D341Med (cell line): ENCODE measurements around the gene DUSP11.
"Not testable (repeated sequence)": the region's sequence is repeated elsewhere in the genome, so short reads cannot be mapped to it uniquely, and the experiment has no call there.

Experiments used
- DNase-seq: peaks from one replicate; pipeline ENCODE4 v3.0.0; 2012; ENCODE audit warnings: low spot score

The DUSP11 gene

DNA sequence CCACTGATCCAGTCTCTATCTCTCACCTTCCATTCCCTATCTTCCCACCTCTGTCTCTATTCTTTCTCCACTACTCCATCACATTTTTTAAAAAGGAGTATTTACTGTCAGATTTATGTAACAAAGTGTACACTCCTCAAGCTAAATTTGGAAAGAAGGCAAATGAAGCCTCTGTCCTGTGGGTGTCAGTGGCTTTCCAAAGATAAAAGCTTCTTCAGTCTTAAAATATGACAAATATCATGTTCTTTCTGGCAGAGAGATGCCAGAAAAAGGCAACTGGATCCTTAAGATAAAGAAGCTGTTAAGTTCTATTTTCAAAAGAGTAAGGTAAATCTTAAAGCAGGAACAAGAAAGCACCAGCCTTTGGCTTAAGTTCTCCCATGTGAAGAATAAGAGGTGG is 7.1 kb downstream of the DUSP11 start:
- no peak for DNase-seq

DNA sequence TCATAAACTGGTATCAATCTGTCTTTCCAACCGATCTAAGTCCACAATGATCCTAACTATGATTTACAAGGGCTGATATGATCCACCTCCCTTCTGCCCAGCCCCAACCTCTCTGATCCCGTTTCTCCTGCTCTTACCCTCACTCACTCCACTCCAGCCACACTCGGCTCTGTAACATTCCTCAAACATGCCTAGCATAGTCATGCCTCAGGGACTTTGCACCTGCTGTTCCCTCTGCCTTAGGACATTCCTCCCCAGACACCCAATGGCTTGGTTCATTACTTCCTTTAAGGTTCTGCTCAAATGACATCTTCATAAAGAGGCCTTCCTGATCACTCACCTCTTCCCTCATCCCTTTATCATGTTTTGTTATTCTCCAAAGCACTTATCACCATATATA is 9.2 kb downstream of the DUSP11 start:
- DNase-seq = no peak

DNA sequence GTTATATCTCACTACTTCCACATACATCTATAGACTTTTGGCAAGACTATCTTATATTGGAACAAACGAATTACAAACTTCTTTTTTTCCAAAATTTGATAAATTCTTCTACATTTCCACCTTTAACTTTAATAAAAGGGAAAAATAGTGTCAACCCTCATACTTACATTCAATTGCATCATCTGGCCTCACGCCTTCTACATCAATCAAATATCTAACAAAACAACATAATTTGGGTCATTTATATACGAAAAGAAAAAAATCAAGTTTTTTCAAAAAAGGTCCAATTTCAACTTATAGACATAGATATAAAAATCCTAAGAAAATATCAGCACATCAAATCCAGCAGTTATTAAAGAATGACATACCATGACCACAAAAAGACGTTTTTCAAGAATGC is 12.9 kb downstream of the DUSP11 start:
- no peak for DNase-seq

DNA sequence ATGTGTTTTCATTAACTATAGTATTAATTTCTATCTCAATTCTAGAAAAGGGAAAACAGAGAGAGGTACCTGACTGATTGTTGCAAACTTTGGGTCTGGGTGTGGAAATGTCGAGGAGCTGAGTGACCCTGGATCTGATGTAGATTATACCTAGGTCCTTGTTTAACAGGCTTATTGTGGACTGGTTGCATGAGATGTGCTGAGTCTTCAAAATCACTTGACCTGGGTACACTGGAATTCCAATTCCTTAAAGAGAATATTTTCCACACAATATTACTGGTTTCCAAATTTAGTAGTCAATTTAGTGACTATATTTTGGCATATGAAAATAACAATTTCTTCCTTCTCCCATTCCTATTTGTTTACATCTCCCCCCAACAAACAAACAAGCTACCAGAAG is 13.6 kb downstream of the DUSP11 start:
- no peak for DNase-seq

DNA sequence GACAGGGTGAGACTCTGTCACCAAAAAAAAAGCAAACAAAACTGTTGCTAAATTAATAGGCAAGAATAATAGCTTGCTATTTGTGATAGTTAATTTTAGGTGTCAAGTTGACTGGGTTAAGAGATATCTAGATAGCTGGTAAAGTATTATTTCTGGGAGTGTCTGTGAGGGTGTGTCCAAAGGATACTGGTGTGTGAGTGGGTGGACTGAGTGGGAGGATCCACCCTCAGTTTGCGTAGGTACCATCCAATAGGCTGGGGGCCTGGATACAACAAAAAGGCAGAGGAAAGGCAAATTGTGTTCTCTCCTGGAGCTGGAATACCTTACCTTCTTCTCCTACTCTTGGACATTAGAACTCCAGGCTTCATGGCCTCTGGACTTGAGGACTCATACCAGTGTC is 15.0 kb downstream of the DUSP11 start:
- DNase-seq = no peak

DNA sequence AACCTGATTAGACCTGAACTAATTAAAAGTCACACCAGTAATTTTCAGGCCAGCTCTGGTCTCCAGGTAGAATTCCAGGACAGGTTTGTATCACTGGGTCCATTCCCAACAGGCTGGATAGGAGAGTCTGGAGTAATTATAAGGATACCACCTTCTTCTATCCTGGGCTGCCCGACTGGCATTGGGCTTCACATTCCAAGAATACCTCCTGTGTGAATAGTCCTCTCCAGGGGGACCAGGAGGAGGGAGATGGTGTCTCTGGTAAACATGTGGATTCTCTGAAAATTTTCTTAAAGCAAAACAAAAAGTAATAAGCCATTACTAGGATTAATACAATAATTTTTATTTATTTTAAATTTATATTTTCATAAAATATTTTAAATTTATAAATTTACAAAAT is 17.3 kb downstream of the DUSP11 start:
- DNase-seq = no peak

DNA sequence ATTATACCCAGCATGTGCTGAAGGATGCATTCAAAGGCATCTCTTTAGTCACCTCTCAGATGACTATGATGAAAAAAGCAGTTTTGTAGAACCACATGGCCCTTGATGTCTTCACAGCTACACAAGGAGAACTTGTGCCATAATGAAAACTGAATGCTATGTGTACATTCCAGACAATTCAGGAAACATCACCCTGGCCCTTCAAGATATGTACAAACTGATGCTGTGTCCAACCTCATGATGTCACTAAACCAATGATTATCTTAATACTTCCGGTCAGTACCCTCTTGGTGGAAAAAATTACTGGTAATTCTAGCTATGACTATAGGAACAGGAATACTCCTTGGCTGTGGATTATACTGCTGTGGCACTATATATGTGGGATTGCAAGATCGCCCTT is 20.0 kb downstream of the DUSP11 start:
- DNase-seq = no peak

DNA sequence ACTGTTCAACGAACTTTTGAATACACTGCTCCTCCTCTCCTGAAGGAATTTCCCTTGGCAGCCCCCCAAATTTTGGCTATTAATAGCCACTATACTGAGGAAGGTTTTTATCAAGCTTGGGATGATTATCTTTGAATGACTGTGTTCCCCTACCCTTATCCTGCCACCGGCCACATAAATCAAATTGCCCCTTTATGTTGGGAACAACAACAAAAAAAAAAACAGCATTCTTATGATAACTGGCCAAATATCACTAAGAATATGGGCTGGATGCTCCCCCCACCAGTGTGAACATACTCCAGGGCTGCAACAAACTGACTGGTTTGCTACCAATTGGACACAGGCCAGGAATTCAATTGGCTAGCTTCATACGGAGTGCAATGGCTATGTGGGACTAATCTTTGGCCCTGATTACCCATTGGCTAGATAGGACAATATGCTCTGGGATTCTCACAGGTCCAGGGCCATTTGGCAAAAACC is 20.6 kb downstream of the DUSP11 start:
- no peak for DNase-seq

DNA sequence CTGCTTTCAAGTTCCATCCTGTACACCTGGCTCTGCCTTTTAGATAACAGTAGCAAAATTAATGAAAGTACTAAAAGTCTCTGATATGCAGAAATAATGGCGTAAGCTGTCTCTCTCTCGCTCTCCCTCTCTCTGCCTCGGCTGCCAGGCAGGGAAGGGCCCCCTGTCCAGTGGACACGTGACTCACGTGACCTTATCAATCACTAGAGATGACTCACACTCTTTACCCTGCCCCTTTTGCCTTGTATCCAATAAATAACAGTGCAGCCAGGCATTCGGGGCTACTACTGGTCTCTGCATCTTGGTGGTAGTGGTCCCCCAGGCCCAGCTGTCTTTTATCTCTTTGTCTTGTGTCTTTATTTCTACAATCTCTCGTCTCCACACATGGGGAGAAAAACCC is 25.6 kb downstream of the DUSP11 start:
- not testable (repeated sequence) for DNase-seq

DNA sequence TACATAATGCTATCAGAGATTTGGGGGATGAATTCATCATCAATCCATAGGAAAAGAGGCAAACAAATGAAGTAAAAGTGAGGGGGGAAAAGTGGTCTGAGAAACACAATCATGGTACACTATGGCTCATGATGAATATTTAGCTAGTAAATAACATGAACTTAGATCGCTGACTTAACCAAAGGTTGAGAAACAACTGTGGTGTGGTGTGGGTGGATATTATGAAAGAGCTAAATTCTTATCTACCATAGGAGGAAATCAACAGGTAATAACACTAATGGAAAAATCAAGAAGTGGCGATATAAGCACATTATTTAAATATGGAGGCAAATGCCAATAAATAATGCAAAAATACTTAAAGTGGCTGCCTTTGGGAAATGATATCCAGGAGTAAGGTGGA is 30.6 kb downstream of the DUSP11 start:
- no peak for DNase-seq

DNA sequence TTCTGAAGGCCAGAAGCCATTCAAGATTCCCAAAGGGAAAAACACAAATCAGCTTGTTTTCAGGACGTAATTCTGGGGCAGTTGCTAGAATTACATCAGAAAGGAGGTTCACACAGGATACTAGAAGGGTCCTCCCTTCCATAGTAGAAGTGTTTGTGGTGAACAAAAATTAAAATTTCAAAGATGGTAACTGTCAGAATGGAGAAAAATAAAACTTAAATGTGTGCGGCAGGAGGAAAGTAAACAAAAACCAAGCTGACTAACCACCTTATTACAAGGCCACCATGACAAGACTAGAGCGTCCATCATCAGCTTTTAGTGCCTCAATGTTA is 33.1 kb downstream of the DUSP11 start:
- DNase-seq = no peak

DNA sequence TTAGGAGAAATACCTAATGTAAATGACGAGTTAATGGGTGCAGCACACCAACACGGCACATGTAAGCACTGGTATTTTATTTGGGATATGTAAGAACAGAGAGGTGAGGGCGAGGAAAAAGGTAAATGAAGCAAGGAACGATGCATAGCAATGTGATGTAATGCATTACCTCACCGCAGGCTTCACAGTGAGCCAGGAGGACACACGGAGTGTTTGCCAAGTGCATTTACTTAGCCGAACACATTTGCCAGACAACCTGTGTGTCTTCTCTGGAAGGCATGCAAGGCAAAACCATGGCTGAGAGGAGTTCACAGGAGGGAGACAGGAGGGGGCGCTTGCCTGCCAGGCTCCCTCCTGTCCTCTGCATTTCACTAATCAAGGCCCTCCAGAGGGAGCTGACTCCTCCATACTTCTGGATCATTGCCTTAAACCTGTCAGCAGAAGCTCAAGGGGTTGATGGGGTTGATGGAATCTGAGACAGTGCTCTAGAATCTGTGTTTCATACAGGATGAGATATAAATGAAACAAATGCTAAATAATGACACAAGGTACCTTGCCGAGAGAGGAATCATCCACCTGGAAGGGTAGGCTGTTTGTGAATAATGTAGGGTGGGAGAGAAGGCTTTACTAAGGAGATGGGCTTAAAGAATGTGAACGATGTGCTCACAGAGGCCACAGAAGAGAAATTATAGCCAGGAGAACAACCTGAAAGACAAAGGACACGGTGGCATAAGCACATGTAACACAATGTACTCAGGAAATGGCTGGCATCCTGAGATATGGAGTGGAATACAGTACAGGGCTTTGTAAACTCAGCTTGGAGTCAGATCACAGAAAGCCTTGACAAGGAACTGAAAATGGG is 33.7 kb downstream of the DUSP11 start:
- DNase-seq = no peak

DNA sequence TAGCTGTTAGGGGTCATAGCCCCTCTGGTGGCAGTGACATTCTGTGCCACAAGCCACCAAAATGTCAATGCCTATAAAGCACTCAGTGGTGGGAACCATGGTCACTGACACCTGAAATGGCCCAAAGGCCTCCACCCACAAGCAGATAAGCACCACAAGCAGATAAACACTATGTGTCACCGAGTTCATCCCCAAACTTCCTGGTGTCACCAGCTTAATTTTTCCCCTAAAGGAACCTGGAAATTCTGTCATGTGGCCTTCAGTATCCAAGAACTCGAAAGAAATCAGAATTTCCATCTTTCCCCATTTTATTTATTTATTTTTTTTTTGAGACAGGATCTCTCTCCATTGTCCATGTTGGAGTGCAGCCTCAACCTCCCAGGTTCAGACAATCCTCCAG is 39.1 kb downstream of the DUSP11 start:
- DNase-seq = no peak

DNA sequence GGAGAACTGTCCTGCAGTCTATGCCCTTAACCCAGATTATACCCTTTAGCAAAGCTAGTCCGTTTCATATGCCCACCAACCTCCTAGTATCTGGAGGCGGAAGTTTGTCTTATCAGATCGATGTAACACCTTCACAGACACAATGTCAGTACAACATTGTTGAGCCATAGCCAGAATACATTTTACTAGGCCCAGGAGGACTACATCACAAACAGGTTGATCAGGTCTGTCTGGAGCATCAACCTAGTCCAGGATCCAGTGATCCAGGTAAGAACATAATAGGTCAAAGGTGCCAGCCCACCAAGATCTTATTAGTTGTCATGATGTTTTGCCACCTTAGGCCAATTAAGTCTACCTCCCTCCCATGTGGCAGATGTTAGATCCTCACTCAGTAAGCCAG is 40.8 kb downstream of the DUSP11 start:
- DNase-seq = no peak

DNA sequence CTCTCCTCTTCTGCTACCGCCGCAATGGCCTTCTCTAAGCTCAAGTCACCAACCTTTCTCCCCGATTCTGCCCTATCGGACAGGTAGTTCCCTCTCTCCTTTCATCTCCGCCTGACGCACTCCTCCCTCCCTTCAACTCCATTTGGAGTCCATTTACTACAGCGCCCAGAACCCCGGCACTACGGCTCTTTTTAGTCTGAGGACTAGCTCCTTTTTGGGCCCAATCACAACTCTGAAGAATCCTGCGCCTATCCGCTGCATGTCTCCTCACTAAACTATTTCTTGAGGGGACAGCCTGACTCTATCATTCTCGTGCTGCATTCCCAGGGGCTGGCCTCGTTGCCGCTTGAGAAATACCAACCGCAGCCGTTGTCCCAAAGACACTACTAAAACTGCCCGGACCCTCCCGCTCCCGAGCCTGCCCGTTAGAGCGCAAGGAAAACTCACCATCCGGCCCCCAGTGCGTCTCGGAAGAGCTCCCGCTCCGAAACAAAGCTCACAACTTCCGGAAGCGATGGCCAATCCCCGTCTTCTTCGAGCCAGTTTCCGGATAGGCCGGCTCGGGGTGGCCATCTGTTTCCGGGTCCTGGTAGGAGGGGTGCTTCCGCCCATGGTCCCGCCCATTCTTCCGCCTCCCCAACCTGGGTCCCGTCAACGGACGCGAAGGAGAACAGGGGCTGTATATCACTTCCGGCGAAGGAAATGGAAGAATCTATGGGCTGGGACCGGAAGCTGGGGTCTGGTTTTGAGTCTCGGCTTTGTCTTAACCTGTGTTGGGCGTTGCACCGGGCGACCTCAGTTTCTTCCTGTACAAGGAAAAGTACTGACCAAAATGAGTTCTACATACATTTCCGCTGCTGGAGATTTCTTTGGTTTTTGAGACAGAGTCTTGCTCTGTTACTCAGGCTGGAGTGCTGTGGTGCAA is 42.8 kb downstream of the DUSP11 start, which contains the start of gene TPRKB:
TSS of gene TPRKB (minus strand) at position 491 of the 925 bp plus-strand sequence. CDS start 2,776 bp downstream, outside the sequence.
- DNase-seq = peak; percentile 97

DNA sequence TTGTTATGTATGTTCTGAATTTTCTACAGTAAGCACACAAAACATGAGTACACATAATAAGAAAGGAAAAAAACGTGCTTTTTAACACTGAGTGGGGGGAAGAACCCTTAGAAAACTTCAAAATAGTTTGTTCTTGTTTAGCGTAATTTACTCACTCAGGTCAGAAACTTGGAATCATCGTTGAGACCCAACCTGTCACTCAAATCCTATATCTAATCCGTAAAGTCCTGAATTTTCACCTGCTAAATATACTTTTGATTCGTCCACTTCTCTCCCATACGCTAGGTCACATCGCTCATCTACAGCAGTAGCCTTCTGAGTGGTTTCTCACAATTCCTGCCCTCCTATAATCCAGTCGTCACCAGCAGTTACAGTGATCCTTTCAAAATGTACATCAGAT is 43.5 kb downstream of the DUSP11 start:
- DNase-seq = no peak

DNA sequence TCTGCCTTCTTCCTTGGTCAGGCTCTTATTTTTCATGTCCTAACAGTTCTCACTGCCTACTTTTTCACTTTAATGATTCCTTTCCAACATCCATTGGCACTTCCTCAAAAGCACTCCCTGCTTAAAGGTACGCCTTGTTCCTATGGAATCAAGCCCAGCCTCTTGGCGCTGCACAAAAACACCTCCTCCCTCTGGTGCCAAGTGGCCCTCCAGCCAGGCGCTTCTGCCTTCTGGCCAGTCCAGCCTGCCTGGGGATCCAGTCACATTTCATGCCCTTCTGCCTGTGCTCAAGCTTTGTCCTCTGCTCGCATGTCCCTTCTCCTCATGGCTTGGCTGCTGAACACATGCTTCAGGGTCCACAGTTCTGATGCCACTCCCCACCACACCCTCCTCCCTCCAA is 49.1 kb downstream of the DUSP11 start:
- no peak for DNase-seq

DNA sequence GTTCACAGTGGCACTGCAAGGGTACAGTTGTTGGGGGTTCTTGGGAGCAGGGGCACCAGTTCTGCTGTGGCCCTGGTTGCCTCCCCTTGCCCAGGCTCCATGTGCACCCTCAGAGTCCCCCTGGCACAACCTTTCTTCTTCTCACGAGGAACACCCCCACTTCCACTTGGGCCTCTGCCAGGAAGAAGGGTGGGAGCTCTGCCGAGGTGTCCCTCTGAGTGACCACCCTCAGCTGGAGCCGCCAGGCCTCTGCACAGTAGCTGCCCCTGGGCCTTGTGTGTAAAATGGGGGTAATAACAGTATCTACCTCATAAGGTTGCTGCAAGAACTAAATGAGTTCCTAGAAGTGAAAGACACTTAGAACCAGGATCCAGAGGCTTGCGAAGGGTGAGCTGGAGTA is 51.2 kb downstream of the DUSP11 start:
- DNase-seq = no peak

DNA sequence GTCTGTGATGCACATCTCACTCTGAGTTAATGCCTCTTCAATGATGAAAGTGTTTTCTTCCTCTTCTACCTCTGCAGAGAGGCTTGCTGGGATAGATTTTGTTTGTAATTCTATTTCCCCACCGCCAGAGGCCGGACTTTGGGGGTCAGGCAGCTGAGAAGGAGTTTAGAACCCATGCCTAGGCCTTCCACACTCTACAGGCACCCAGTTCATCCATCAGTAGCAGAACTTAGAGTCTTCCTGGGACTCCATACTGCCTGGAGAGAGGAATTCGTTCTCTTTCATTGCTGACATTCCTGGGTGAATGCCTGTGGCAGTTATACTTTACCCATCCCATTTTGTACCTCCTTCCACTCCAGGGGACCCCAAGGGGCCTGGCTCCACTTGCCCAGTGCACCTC is 51.9 kb downstream of the DUSP11 start:
- DNase-seq = no peak

DNA sequence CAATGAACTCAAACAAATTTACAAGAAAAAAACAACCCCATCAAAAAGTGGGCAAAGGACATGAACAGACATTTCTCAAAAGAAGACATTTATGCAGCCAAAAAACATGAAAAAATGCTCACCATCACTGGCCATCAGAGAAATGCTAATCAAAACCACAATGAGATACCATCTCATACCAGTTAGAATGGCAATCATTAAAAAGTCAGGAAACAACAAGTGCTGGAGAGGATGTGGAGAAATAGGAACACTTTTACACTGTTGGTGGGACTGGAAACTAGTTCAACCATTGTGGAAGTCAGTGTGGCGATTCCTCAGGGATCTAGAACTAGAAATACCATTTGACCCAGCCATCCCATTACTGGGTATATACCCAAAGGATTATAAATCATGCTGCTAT is 53.2 kb downstream of the DUSP11 start:
- DNase-seq = not testable (repeated sequence)

DNA sequence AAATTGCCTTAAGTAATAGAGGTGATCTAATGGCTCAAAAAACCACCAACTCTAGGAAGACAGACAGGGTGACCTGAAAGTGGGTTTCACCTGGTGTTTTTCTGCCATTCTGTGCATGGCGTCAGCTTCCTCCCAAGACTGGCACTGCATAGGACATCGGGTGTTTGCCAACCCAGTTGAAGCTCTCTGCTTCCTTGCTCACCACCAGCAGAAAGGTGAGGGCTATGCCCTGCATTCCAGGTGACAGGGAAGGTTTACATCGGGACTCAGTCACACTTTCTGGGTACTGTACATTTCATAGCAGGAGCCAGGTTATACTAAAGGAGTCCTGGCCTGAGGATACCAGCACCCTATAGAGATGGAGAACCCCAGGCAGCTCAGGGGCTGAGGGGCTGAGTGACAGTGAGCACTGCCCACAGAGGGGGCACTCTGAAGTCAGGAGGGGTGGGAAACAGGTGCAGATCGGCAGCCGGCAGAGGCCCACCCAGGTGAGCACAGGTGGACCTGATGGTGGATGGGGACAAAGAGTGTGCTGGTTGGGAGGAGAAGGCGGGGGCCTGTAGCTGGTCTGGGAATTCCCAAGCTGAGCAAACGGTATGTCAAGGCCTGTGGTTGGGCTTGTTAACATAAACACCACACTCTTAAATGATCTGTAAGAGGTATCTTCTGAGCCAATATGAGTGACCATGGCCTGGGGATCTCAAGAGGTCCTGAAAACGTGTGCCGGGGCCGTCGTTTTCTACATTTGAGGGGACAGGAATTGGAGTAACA is 60.9 kb downstream of the DUSP11 start:
- DNase-seq = no peak

DNA sequence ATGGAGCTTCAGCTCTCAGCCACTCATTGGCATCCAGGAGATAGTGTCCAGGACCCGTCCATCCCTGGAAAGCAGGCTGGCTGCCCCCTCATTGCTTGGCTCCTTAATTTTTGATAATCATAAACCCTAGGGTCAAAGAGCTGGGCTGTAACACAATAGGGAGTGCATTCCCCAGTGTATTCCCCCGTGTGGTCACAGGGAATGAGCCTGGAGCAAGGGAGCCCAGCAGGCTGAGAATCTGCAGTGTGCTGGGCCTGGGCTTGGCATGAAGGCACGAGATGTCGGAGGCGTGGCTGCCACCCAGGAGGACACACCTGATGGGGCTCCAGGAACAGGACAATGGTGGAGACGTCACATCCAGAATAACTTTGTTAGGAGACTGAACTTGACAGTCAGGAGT is 61.5 kb downstream of the DUSP11 start:
- DNase-seq = no peak
